IMR-90 (cell line): ENCODE results near the gene SNAPC1.

Experiments
- BHLHE40 ChIP-seq: fragments of 150-350 bp; IDR thresholded peaks from 2 replicates; pipeline ENCODE4 v1.6.1; 2016; ENCODE audit warnings: mild to moderate bottlenecking, low read depth, low read length
- CEBPB ChIP-seq: IDR thresholded peaks from 2 replicates; pipeline ENCODE4 v1.6.1; 2012; ENCODE audit warnings: low read depth, low read length, improper control_type of control experiment
- MAFK ChIP-seq: IDR thresholded peaks from 2 replicates; pipeline ENCODE4 v1.6.1; 2012; ENCODE audit warnings: low read depth, low read length, improper control_type of control experiment
- MAZ ChIP-seq: IDR thresholded peaks from 2 replicates; pipeline ENCODE4 v1.6.1; 2012; ENCODE audit warnings: low read depth, mild to moderate bottlenecking, low read length, improper control_type of control experiment, moderate library complexity, borderline replicate concordance
- MXI1 ChIP-seq: IDR thresholded peaks from 2 replicates; pipeline ENCODE4 v1.6.1; 2012; ENCODE audit warnings: low read depth, mild to moderate bottlenecking, low read length, moderate library complexity, borderline replicate concordance
- POLR2A ChIP-seq: IDR thresholded peaks from 2 replicates; pipeline ENCODE4 v1.6.1; 2012; ENCODE audit warnings: mild to moderate bottlenecking, low read depth, low read length
- RAD21 ChIP-seq: IDR thresholded peaks from 2 replicates; pipeline ENCODE4 v1.6.1; 2012; ENCODE audit warnings: low read length, improper control_type of control experiment
- RCOR1 ChIP-seq: IDR thresholded peaks from 2 replicates; pipeline ENCODE4 v1.6.1; 2012; ENCODE audit warnings: mild to moderate bottlenecking, low read length, improper control_type of control experiment; ENCODE audit not compliant: insufficient replicate concordance
- RFX5 ChIP-seq: IDR thresholded peaks from 2 replicates; pipeline ENCODE4 v1.8.0; 2012; ENCODE audit warnings: low read depth, mild to moderate bottlenecking, low read length, moderate library complexity
- SMC3 ChIP-seq: fragments of 150-350 bp; IDR thresholded peaks from 2 replicates; pipeline ENCODE4 v1.6.1; 2016; ENCODE audit warnings: low read depth, mild to moderate bottlenecking, antibody characterized with exemption, low read length, moderate library complexity
- TF ChIP-seq, protein P1 (sequence below): conservative IDR thresholded peaks from 2 replicates; pipeline ENCODE4 v1.5.1; 2012; ENCODE audit warnings: mild to moderate bottlenecking, low read depth, low read length, improper control_type of control experiment

DNA sequence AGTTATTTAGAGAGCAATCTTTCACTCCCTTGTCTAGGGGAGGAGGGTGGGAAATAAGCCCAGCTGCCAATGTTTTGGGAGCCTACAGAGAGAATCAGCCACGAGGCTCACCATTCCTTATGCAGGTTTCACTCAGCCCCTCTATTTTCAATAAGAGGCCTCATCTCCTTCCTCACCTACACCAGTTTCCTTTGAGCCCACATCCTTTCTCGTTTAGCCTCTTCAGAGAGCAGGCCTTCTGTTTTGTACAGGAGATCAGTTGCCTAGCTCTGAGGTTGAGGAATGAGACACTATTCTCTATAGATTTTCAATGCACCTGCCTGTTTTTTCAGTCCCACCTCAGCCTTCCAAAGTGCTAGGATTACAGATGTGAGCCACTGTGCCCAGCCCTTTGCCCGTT lies 17.9 kb downstream of the SNAPC1 start:
- TF ChIP-seq, protein P1, sequence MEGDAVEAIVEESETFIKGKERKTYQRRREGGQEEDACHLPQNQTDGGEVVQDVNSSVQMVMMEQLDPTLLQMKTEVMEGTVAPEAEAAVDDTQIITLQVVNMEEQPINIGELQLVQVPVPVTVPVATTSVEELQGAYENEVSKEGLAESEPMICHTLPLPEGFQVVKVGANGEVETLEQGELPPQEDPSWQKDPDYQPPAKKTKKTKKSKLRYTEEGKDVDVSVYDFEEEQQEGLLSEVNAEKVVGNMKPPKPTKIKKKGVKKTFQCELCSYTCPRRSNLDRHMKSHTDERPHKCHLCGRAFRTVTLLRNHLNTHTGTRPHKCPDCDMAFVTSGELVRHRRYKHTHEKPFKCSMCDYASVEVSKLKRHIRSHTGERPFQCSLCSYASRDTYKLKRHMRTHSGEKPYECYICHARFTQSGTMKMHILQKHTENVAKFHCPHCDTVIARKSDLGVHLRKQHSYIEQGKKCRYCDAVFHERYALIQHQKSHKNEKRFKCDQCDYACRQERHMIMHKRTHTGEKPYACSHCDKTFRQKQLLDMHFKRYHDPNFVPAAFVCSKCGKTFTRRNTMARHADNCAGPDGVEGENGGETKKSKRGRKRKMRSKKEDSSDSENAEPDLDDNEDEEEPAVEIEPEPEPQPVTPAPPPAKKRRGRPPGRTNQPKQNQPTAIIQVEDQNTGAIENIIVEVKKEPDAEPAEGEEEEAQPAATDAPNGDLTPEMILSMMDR, result no peak
- TF ChIP-seq POLR2A, result no peak
- TF ChIP-seq BHLHE40, result no peak
- TF ChIP-seq MXI1, result no peak
- no peak for TF ChIP-seq CEBPB
- TF ChIP-seq MAFK, result no peak
- no peak for TF ChIP-seq MAZ
- no peak for TF ChIP-seq RAD21
- TF ChIP-seq RCOR1, result no peak
- TF ChIP-seq RFX5, result no peak
- TF ChIP-seq SMC3, result no peak
